OCI-LY7 (cell line): ENCODE data around the gene SCT. TPM values are rescaled to one million over a fixed set of nuclear protein-coding genes. Genes with fewer than 3 reads are reported as not detected.

Source experiments
- BruUV-seq: library from RNA; stranded (reverse); fragments of 400-500 nt; replicated peaks from 2 replicates; lab custom pipeline; 2021; lab: Mats Ljungman, UMichigan
- CTCF ChIA-PET: fragments of 300-600 bp; sonication (Branson Sonifier 250); formaldehyde crosslinking; loops from one replicate; lab custom pipeline; 2022; ENCODE audit warnings: antibody characterized with exemption; ENCODE audit not compliant: unreplicated experiment; lab: Charles Lee
- POLR2A ChIA-PET: fragments of 300-600 bp; sonication (Branson Sonifier 250); formaldehyde crosslinking; loops from one replicate; lab custom pipeline; 2022; ENCODE audit warnings: antibody characterized with exemption; lab: Charles Lee
- DNase-seq: peaks from one replicate; pipeline ENCODE4 v3.0.0-alpha.2; 2015; ENCODE audit warnings: low spot score
- H2AFZ ChIP-seq: fragments of 200-600 bp; sonication (generic), shearing (Covaris generic); 2 replicates; pipeline ENCODE4 v1.6.1; 2014; ENCODE audit warnings: mild to moderate bottlenecking, antibody characterized with exemption, low read length, moderate library complexity
- H3K27ac ChIP-seq: fragments of 200-600 bp; sonication (generic); 2 replicates; pipeline ENCODE4 v1.5.1; 2014; ENCODE audit warnings: mixed run types, low read depth, mild to moderate bottlenecking, moderate library complexity, low read length, inconsistent platforms; ENCODE audit not compliant: poor library complexity, severe bottlenecking
- H3K36me3 ChIP-seq: fragments of 200-600 bp; sonication (generic); 2 replicates; pipeline ENCODE4 v1.6.1; 2014; ENCODE audit warnings: mild to moderate bottlenecking, antibody characterized with exemption, low read length, moderate library complexity, mixed read lengths; ENCODE audit not compliant: insufficient read depth
- H3K4me1 ChIP-seq: fragments of 200-600 bp; sonication (generic); 2 replicates; pipeline ENCODE4 v1.5.1; 2014; ENCODE audit warnings: mild to moderate bottlenecking, low read length; ENCODE audit not compliant: insufficient read depth, poor library complexity, severe bottlenecking
- H3K4me2 ChIP-seq: fragments of 200-600 bp; sonication (generic); 2 replicates; pipeline ENCODE4 v1.6.1; 2014; ENCODE audit warnings: mild to moderate bottlenecking, low read length
- H3K4me3 ChIP-seq: fragments of 200-600 bp; sonication (generic); 2 replicates; pipeline ENCODE4 v1.5.1; 2014; ENCODE audit warnings: mild to moderate bottlenecking, low read depth, low read length; ENCODE audit not compliant: poor library complexity, severe bottlenecking
- H3K79me2 ChIP-seq: fragments of 200-600 bp; sonication (generic); 2 replicates; pipeline ENCODE4 v1.6.1; 2016; ENCODE audit warnings: low read depth, mild to moderate bottlenecking, low read length, moderate library complexity, mixed read lengths; ENCODE audit not compliant: insufficient read depth
- H3K9me2 ChIP-seq: fragments of 200-600 bp; sonication (generic); 2 replicates; pipeline ENCODE4 v1.6.1; 2016; ENCODE audit warnings: mild to moderate bottlenecking, low read length, mixed read lengths; ENCODE audit not compliant: insufficient read depth
- H3K9me3 ChIP-seq: fragments of 200-600 bp; sonication (generic); 2 replicates; pipeline ENCODE4 v1.6.1; 2014; ENCODE audit warnings: mild to moderate bottlenecking, mixed run types, low read length, mixed read lengths
- H4K20me1 ChIP-seq: fragments of 200-600 bp; sonication (generic); 2 replicates; pipeline ENCODE4 v1.6.1; 2014; ENCODE audit warnings: mild to moderate bottlenecking, antibody characterized with exemption, low read length, moderate library complexity, mixed read lengths; ENCODE audit not compliant: insufficient read depth
- CTCF ChIP-seq: fragments of 200-600 bp; sonication (generic); conservative IDR thresholded peaks from 2 replicates; pipeline ENCODE4 v1.5.1; 2014; ENCODE audit warnings: mild to moderate bottlenecking, antibody characterized with exemption, low read length, moderate library complexity, mixed read lengths
- EZH2phosphoT487 ChIP-seq: fragments of 200-600 bp; sonication (generic); IDR thresholded peaks from 2 replicates; pipeline ENCODE4 v1.6.1; 2018; ENCODE audit warnings: low read depth, borderline replicate concordance, mild to moderate bottlenecking, mixed run types, antibody characterized with exemption, low read length, moderate library complexity, mixed read lengths
- intact Hi-C: fragments of 100-400 bp; cut with micrococcal nuclease; formaldehyde crosslinking; loops from one replicate; pipeline ENCODE4 v1.10.0; 2022; ENCODE audit not compliant: unreplicated experiment
- total RNA-seq, 2 experiments: library from RNA; depleted of rRNA in 1 of 2; stranded (reverse); fragments of >200 nt in 1 of 2; shearing (Covaris generic) in 1 of 2; gene quantifications; 2 replicates each; pipeline ENCODE4 v1.2.3, GENCODE V29; 2014 to 2022

SCT gene
- total RNA-seq, 2 experiments from 2014 or later, result not detected

- no peak for TF ChIP-seq CTCF
- no peak for TF ChIP-seq EZH2phosphoT487
- no peak overlapping the region for H3K4me3 ChIP-seq
- H3K9me2 ChIP-seq, result no peaks in the 10 kb centered on the region
- no peak for DNase-seq
- intact Hi-C loops, result no loop called here
- H2AFZ ChIP-seq, result no peak overlapping the region
- BruUV-seq, result no TSS peak
- H3K79me2 ChIP-seq, result no peaks in the 10 kb centered on the region
- CTCF ChIA-PET, result no interaction called here
- H3K4me2 ChIP-seq, result no peak overlapping the region
- POLR2A ChIA-PET, result interaction anchor here (1.0 kb wide), 1 partner anchor 48 kb away, joined by 3 read pairs; no protein-coding TSS in a partner anchor
- no peaks in the 10 kb centered on the region for H3K36me3 ChIP-seq
- no peaks in the 10 kb centered on the region for H3K4me1 ChIP-seq
- H3K9me3 ChIP-seq, result no peaks in the 10 kb centered on the region
- H4K20me1 ChIP-seq, result no peaks in the 10 kb centered on the region
- H3K27ac ChIP-seq, result no peak overlapping the region
These were observed 2.8 kb downstream of the SCT start for GRCh38 chr11:623999-624704.

GRCh38 chr11:623349-623869 is 3.6 kb downstream of the SCT start:
- CTCF ChIA-PET, result no interaction called here
- Histone ChIP-seq H3K4me2 (no peak overlapping the region), H3K9me3 (no peaks in the 10 kb centered on the region), H3K4me1 (no peaks in the 10 kb centered on the region), H4K20me1 (no peaks in the 10 kb centered on the region), H3K36me3 (no peaks in the 10 kb centered on the region), H3K27ac (no peak overlapping the region), H3K9me2 (no peaks in the 10 kb centered on the region), H3K79me2 (no peaks in the 10 kb centered on the region), H2AFZ (no peak overlapping the region), H3K4me3 (no peak overlapping the region)
- TF ChIP-seq CTCF (no peak), EZH2phosphoT487 (no peak)
- intact Hi-C loops, result no loop called here
- DNase-seq, result no peak
- POLR2A ChIA-PET, result no interaction called here
- BruUV-seq, result no TSS peak

GRCh38 chr11:621838-622237 is 5.1 kb downstream of the SCT start:
- no TSS peak for BruUV-seq
- DNase-seq, result no peak
- peaks cover 1% of the 10 kb centered on the region for H3K4me1 ChIP-seq
- no peak overlapping the region for H3K27ac ChIP-seq
- ChIA-PET CTCF (no interaction called here), POLR2A (no interaction called here)
- H4K20me1 ChIP-seq, result no peaks in the 10 kb centered on the region
- H3K9me2 ChIP-seq, result no peaks in the 10 kb centered on the region
- no peak overlapping the region for H3K4me3 ChIP-seq
- H3K9me3 ChIP-seq, result no peaks in the 10 kb centered on the region
- no peaks in the 10 kb centered on the region for H3K36me3 ChIP-seq
- H3K4me2 ChIP-seq, result no peak overlapping the region
- intact Hi-C loops, result no loop called here
- no peak for TF ChIP-seq EZH2phosphoT487
- TF ChIP-seq CTCF, result no peak
- no peaks in the 10 kb centered on the region for H3K79me2 ChIP-seq
- H2AFZ ChIP-seq, result no peak overlapping the region
